Stimulated activated CD4-positive, alpha-beta T cell treated with anti-CD3 and anti-CD28 coated beads, Interleukin-15, amount 100 ng/mL, for 48 hours (primary cell): Measurements from ENCODE around the gene PAM16.
"Not testable (repeated sequence)": the region's sequence is repeated elsewhere in the genome, so short reads cannot be mapped to it uniquely, and the experiment has no call there.

Experiments used
- DNase-seq, 2 donors: peaks; one replicate each; pipeline ENCODE4 v3.0.0-alpha.2; 2020; ENCODE audit warnings: low read depth in 2 of 2

The PAM16 gene

GRCh38 chr16:4353675-4354074 is 2.6 kb upstream of the PAM16 start:
- DNase-seq, result no peak

GRCh38 chr16:4352843-4353242 is 1.7 kb upstream of the PAM16 start:
- no peak for DNase-seq

- no peak for DNase-seq
Measured at GRCh38 chr16:4351880-4352279, 759 bp upstream of the PAM16 start.

GRCh38 chr16:4350365-4350786 is 745 bp downstream of the PAM16 start:
- DNase-seq, result no peak

- no peak for DNase-seq
Measured at GRCh38 chr16:4349332-4349731, 1.8 kb downstream of the PAM16 start.

- DNase-seq, result no peak
Measured at GRCh38 chr16:4347765-4348509, 3.2 kb downstream of the PAM16 start.

- no peak for DNase-seq
Measured at GRCh38 chr16:4347010-4347409, 4.1 kb downstream of the PAM16 start.

- DNase-seq, result no peak
Measured at GRCh38 chr16:4345836-4346781, 5.0 kb downstream of the PAM16 start.

- no peak for DNase-seq
Measured at GRCh38 chr16:4344983-4345835, 5.9 kb downstream of the PAM16 start.

GRCh38 chr16:4344300-4344982 is 6.7 kb downstream of the PAM16 start:
- not testable (repeated sequence) for DNase-seq

GRCh38 chr16:4342866-4343744 is 8.0 kb downstream of the PAM16 start:
- DNase-seq, result no peak

- DNase-seq, result no peak
Measured at GRCh38 chr16:4341250-4341649, 9.9 kb downstream of the PAM16 start.

- DNase-seq, result no peak
Measured at GRCh38 chr16:4340443-4340842, 10.7 kb downstream of the PAM16 start.

GRCh38 chr16:4339909-4340308 is 11.2 kb downstream of the PAM16 start:
- no peak for DNase-seq

GRCh38 chr16:4339455-4339854 is 11.7 kb downstream of the PAM16 start:
- no peak for DNase-seq

GRCh38 chr16:4338712-4339299 is 12.3 kb downstream of the PAM16 start:
- no peak for DNase-seq

- no peak for DNase-seq
Measured at GRCh38 chr16:4338125-4338582, 13.0 kb downstream of the PAM16 start.

- DNase-seq, result no peak
Measured at GRCh38 chr16:4337540-4338088, 13.5 kb downstream of the PAM16 start.

- DNase-seq, result no peak
Measured at GRCh38 chr16:4336701-4337539, 14.2 kb downstream of the PAM16 start.
